ENCODE measurements around the gene DPP6. TPM values are rescaled to one million over a fixed set of nuclear protein-coding genes. Genes with fewer than 3 reads are reported as not detected.

The DPP6 gene
- total and polyA plus RNA-seq, 2 donors (not counting 1 experiment from before 2014, with no cell fraction given), result not detected

DNA sequence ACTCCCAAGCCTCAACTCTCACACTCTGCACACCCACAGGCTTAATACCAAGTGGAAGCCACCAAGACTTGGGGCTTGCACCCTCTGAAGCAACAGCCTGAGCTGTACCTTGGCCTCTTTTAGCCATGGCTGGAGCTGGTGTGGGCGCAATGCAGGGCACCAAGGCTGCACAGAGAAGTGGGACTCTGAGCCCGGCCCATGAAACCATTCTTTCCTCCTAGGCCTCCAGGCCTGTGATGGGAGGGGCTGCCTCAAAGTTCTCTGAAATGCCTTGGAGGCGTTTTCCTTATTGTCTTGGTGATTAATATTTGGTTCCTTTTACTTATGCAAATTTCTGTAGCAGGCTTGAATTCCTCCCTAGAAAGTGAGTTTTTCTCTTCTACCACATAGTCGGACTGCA, 674.2 kb downstream of the DPP6 start:
- H3K27me3 ChIP-seq (replicated peaks in 1 of 4; ENCODE audit: control extremely low read depth in 1 of 4, control insufficient read depth in 3 of 4, insufficient read depth in 4 of 4, low read length in 3 of 4), result no peaks in the 10 kb centered on the region
- Mint-ChIP-seq H3K4me1 (no peaks in the 10 kb centered on the region), H3K27ac (no peak overlapping the region), H3K4me3 (no peak overlapping the region), H3K27me3 (no peaks in the 10 kb centered on the region), H3K9me3 (ENCODE audit: insufficient read depth) (peaks cover 13% of the 10 kb centered on the region)
- no peaks in the 10 kb centered on the region for H3K4me1 ChIP-seq (ENCODE audit: control insufficient read depth in 2 of 2, insufficient read depth in 2 of 2, low read length in 2 of 2)
- no peak for ATAC-seq (ENCODE audit: low read depth)
- peaks cover 0 to 20% (median 15%) of the 10 kb centered on the region in 3 donors for H3K9me3 ChIP-seq (ENCODE audit: control extremely low read depth in 1 of 3, control insufficient read depth in 2 of 3, insufficient read depth in 1 of 3, low read length in 2 of 3)
- DNase-seq, result no peak
- ChIA-PET POLR2A (no interaction called here), CTCF (no interaction called here)
- no peak overlapping the region for H3K27ac ChIP-seq (ENCODE audit: low read length in 2 of 2)
- WGBS (ENCODE audit: insufficient coverage), result 92% methylated on average over 1 of the region's 4 CpGs
- TF ChIP-seq, protein P1, sequence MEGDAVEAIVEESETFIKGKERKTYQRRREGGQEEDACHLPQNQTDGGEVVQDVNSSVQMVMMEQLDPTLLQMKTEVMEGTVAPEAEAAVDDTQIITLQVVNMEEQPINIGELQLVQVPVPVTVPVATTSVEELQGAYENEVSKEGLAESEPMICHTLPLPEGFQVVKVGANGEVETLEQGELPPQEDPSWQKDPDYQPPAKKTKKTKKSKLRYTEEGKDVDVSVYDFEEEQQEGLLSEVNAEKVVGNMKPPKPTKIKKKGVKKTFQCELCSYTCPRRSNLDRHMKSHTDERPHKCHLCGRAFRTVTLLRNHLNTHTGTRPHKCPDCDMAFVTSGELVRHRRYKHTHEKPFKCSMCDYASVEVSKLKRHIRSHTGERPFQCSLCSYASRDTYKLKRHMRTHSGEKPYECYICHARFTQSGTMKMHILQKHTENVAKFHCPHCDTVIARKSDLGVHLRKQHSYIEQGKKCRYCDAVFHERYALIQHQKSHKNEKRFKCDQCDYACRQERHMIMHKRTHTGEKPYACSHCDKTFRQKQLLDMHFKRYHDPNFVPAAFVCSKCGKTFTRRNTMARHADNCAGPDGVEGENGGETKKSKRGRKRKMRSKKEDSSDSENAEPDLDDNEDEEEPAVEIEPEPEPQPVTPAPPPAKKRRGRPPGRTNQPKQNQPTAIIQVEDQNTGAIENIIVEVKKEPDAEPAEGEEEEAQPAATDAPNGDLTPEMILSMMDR (IDR thresholded peaks at IDR 0.05), result no peak
- no peak for TF ChIP-seq EZH2 (IDR thresholded peaks at IDR 0.05; ENCODE audit: borderline replicate concordance, insufficient read depth, low read depth, low read length, poor library complexity, severe bottlenecking)
- H3K4me2 ChIP-seq (replicated peaks; ENCODE audit: low read depth, low read length, poor library complexity, severe bottlenecking), result no peak overlapping the region
- no peaks in the 10 kb centered on the region for H4K20me1 ChIP-seq (ENCODE audit: control insufficient read depth, insufficient read depth, low read length, poor library complexity, severe bottlenecking)
- intact Hi-C loops (cut with micrococcal nuclease), result no loop called here
- H2AFZ ChIP-seq (ENCODE audit: insufficient read depth, low read depth, low read length, poor library complexity, severe bottlenecking), result no peak overlapping the region
- no peaks in the 10 kb centered on the region for H3K36me3 ChIP-seq (replicated peaks in 1 of 2; ENCODE audit: control extremely low read depth in 1 of 2, control insufficient read depth in 1 of 2, extremely low read depth in 1 of 2, insufficient read depth in 2 of 2, low read length in 1 of 2)
- no peak overlapping the region for H3K4me3 ChIP-seq (ENCODE audit: control extremely low read depth in 1 of 5, extremely low read depth in 1 of 5, insufficient read depth in 1 of 5, low read depth in 2 of 5, low read length in 4 of 5)
- H3K79me2 ChIP-seq (ENCODE audit: control insufficient read depth, insufficient read depth, low read length), result no peaks in the 10 kb centered on the region
- H3K9ac ChIP-seq (ENCODE audit: low read length), result no peak overlapping the region

DNA sequence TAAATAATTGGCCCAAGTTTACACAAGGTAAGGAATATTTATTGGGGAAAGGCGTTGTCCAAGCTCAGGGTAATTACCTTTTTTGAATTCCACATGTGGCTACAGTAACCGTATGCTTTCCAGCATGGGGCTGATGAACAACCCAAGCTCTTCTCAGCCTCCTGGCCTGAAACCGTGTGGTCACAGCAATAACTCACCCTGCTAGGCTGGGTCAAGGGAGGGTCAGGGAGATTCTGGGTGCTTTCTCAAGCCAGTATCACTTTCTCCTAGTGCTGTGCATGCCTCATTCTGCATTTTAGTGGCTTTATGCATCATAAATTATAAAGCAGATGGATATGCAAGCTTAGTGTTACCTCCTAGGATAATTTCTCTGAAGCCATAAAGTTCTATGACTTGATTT, 676.9 kb downstream of the DPP6 start:
- Histone ChIP-seq H3K79me2 (ENCODE audit: control insufficient read depth, insufficient read depth, low read length) (no peaks in the 10 kb centered on the region), H3K27ac (ENCODE audit: low read length in 2 of 2) (no peak overlapping the region), H3K4me1 (ENCODE audit: control insufficient read depth in 2 of 2, insufficient read depth in 2 of 2, low read length in 2 of 2) (no peaks in the 10 kb centered on the region), H3K9me3 (ENCODE audit: control extremely low read depth in 1 of 3, control insufficient read depth in 2 of 3, insufficient read depth in 1 of 3, low read length in 2 of 3) (peaks cover 0 to 28% (median 15%) of the 10 kb centered on the region in 3 donors), H4K20me1 (ENCODE audit: control insufficient read depth, insufficient read depth, low read length, poor library complexity, severe bottlenecking) (no peaks in the 10 kb centered on the region), H3K4me3 (ENCODE audit: control extremely low read depth in 1 of 5, extremely low read depth in 1 of 5, insufficient read depth in 1 of 5, low read depth in 2 of 5, low read length in 4 of 5) (no peak overlapping the region), H3K9ac (ENCODE audit: low read length) (no peak overlapping the region), H3K36me3 (replicated peaks in 1 of 2; ENCODE audit: control extremely low read depth in 1 of 2, control insufficient read depth in 1 of 2, extremely low read depth in 1 of 2, insufficient read depth in 2 of 2, low read length in 1 of 2) (no peaks in the 10 kb centered on the region), H3K4me2 (replicated peaks; ENCODE audit: low read depth, low read length, poor library complexity, severe bottlenecking) (no peak overlapping the region), H2AFZ (ENCODE audit: insufficient read depth, low read depth, low read length, poor library complexity, severe bottlenecking) (no peak overlapping the region), H3K27me3 (replicated peaks in 1 of 4; ENCODE audit: control extremely low read depth in 1 of 4, control insufficient read depth in 3 of 4, insufficient read depth in 4 of 4, low read length in 3 of 4) (no peaks in the 10 kb centered on the region)
- CTCF ChIA-PET, result no interaction called here
- 63% methylated on average over 3 of the region's 3 CpGs for WGBS (ENCODE audit: insufficient coverage)
- no peak for DNase-seq
- no peaks in the 10 kb centered on the region for H3K4me1 Mint-ChIP-seq
- intact Hi-C loops (cut with micrococcal nuclease), result no loop called here
- TF ChIP-seq EZH2 (IDR thresholded peaks at IDR 0.05; ENCODE audit: borderline replicate concordance, insufficient read depth, low read depth, low read length, poor library complexity, severe bottlenecking), result no peak
- TF ChIP-seq, protein P1 (IDR thresholded peaks at IDR 0.05), result no peak
- no peaks in the 10 kb centered on the region for H3K27me3 Mint-ChIP-seq
- no peak overlapping the region for H3K4me3 Mint-ChIP-seq
- POLR2A ChIA-PET, result no interaction called here
- no peak for ATAC-seq (ENCODE audit: low read depth)
- no peak overlapping the region for H3K27ac Mint-ChIP-seq
- H3K9me3 Mint-ChIP-seq (ENCODE audit: insufficient read depth), result peaks cover 13% of the 10 kb centered on the region

Data from B cell (primary cell).